B cell (primary cell): ENCODE measurements around the gene ATP7B. TPM values are rescaled to one million over a fixed set of nuclear protein-coding genes. Genes with fewer than 3 reads are reported as not detected.
A peak's percentile ranks its signal among the peaks of the same experiment; 100 is the strongest.

ENCODE experiments used
- ATAC-seq: fragments of 200-7000 bp; cut with Tn5 transposase; one replicate; pipeline ENCODE4 v1.10.0; 2021; ENCODE audit warnings: low read depth, mild to moderate bottlenecking, moderate number of reproducible peaks, moderate library complexity
- CTCF ChIA-PET: fragments of 350-600 bp; sonication (Branson Sonifier 250); formaldehyde crosslinking; loops from one replicate; lab custom pipeline; 2021; ENCODE audit warnings: antibody characterized with exemption, inconsistent platforms; lab: Charles Lee
- POLR2A ChIA-PET: fragments of 350-600 bp; sonication (Branson Sonifier 250); formaldehyde crosslinking; loops from one replicate; lab custom pipeline; 2021; ENCODE audit warnings: antibody characterized with exemption; lab: Charles Lee
- DNase-seq: peaks from one replicate; pipeline ENCODE4 v3.0.0; 2013
- H2AFZ ChIP-seq: 2 replicates; pipeline ENCODE4 v1.6.1; 2012; ENCODE audit warnings: mild to moderate bottlenecking, low read depth, low read length; ENCODE audit not compliant: insufficient read depth, poor library complexity, severe bottlenecking
- H3K27ac ChIP-seq, 2 donors: 1 replicate in 1 of 2; 2 replicates in 1 of 2; pipeline ENCODE4 v1.5.1; 2012 to 2013; ENCODE audit warnings: low read length in 2 of 2, mild to moderate bottlenecking in 2 of 2, moderate library complexity in 1 of 2
- H3K27me3 ChIP-seq, 4 experiments: fragments of 200-600 bp in 1 of 4; sonication (generic) in 1 of 4; replicated peaks in 1 of 4; 1 replicate in 2 of 4; 2 replicates in 2 of 4; pipeline versions ENCODE4 v1.6.1 to v1.7.0; 2013 to 2016; ENCODE audit warnings: low read length in 3 of 4, mild to moderate bottlenecking in 2 of 4, mixed read lengths in 1 of 4, moderate library complexity in 1 of 4; ENCODE audit not compliant: insufficient read depth in 4 of 4, control insufficient read depth in 3 of 4; ENCODE audit errors: control extremely low read depth in 1 of 4
- H3K36me3 ChIP-seq, 2 experiments: replicated peaks in 1 of 2; 1 replicate in 1 of 2; 2 replicates in 1 of 2; pipeline versions ENCODE4 v1.6.1 to v1.7.1; 2013; ENCODE audit warnings: low read length in 1 of 2; ENCODE audit not compliant: insufficient read depth in 2 of 2, control insufficient read depth in 1 of 2; ENCODE audit errors: control extremely low read depth in 1 of 2, extremely low read depth in 1 of 2
- H3K4me1 ChIP-seq, 2 donors: fragments of 200-600 bp in 1 of 2; sonication (generic) in 1 of 2; 1 replicate in 1 of 2; 2 replicates in 1 of 2; pipeline versions ENCODE4 v1.5.1 to v1.6.1; 2013 to 2017; ENCODE audit warnings: low read length in 2 of 2; ENCODE audit not compliant: control insufficient read depth in 2 of 2, insufficient read depth in 2 of 2
- H3K4me2 ChIP-seq: replicated peaks from 2 replicates; pipeline ENCODE3; 2012; ENCODE audit warnings: mild to moderate bottlenecking, low read depth, low read length; ENCODE audit not compliant: poor library complexity, severe bottlenecking
- H3K4me3 ChIP-seq, 5 experiments: fragments of 200-600 bp in 1 of 5; sonication (generic) in 1 of 5; 1 replicate in 3 of 5; 2 replicates in 2 of 5; pipeline versions ENCODE4 v1.5.1 to v1.7.0; 2011 to 2016; ENCODE audit warnings: low read length in 4 of 5, mild to moderate bottlenecking in 4 of 5, low read depth in 2 of 5, control low read depth in 1 of 5, moderate library complexity in 1 of 5; ENCODE audit not compliant: insufficient read depth in 1 of 5; ENCODE audit errors: control extremely low read depth in 1 of 5, extremely low read depth in 1 of 5
- H3K79me2 ChIP-seq: fragments of 200-600 bp; sonication (generic); one replicate; pipeline ENCODE4 v1.6.0; 2016; ENCODE audit warnings: low read length; ENCODE audit not compliant: control insufficient read depth, insufficient read depth
- H3K9ac ChIP-seq: fragments of 200-600 bp; sonication (generic); 2 replicates; pipeline ENCODE4 v1.6.1; 2017; ENCODE audit warnings: mild to moderate bottlenecking, low read length, moderate library complexity
- H3K9me3 ChIP-seq, 3 donors: one replicate each; pipeline versions ENCODE4 v1.6.1 to v1.7.1; 2013; ENCODE audit warnings: low read length in 2 of 3; ENCODE audit not compliant: control insufficient read depth in 2 of 3, insufficient read depth in 1 of 3; ENCODE audit errors: control extremely low read depth in 1 of 3
- H4K20me1 ChIP-seq: 2 replicates; pipeline ENCODE4 v1.6.0; 2012; ENCODE audit warnings: mild to moderate bottlenecking, low read length; ENCODE audit not compliant: insufficient read depth, control insufficient read depth, poor library complexity, severe bottlenecking
- H3K27ac Mint-ChIP-seq: one replicate; pipeline ENCODE4 v1.8.0; 2021; ENCODE audit warnings: mixed read lengths
- H3K27me3 Mint-ChIP-seq: one replicate; pipeline ENCODE4 v1.8.0; 2021; ENCODE audit warnings: mixed read lengths
- H3K4me1 Mint-ChIP-seq: one replicate; pipeline ENCODE4 v1.8.0; 2021; ENCODE audit warnings: mixed read lengths
- H3K4me3 Mint-ChIP-seq: one replicate; pipeline ENCODE4 v1.8.0; 2021; ENCODE audit warnings: mixed read lengths
- H3K9me3 Mint-ChIP-seq: one replicate; pipeline ENCODE4 v1.8.0; 2022; ENCODE audit warnings: mixed read lengths; ENCODE audit not compliant: insufficient read depth
- EZH2 ChIP-seq: IDR thresholded peaks from 2 replicates; pipeline ENCODE4 v1.6.1; 2012; ENCODE audit warnings: borderline replicate concordance, low read depth, mild to moderate bottlenecking, moderate library complexity, low read length; ENCODE audit not compliant: insufficient read depth, poor library complexity, severe bottlenecking
- WGBS: methylation state at CpG from one replicate; pipeline ENCODE4 v1.1.5; 2013; ENCODE audit warnings: missing lambda C conversion rate; ENCODE audit not compliant: insufficient coverage; 5-methylcytosine and 5-hydroxymethylcytosine counted together
- intact Hi-C: fragments of 100-400 bp; cut with micrococcal nuclease; formaldehyde crosslinking; loops from one replicate; pipeline ENCODE4 v1.10.0; 2022
- polyA plus RNA-seq: library from polyadenylated mRNA; depleted of rRNA; stranded (reverse); fragments of >200 nt; gene quantifications from 2 replicates; pipeline ENCODE4 v1.2.3, GENCODE V29; 2012
- total RNA-seq, 2 donors: library from RNA; stranded (reverse); fragments of 120-200 nt in 1 of 2; gene quantifications; 1 replicate in 1 of 2; 2 replicates in 1 of 2; pipeline versions ENCODE4 v1.2.3 to v1.2.4, GENCODE V29; 2013 to 2022
- TF ChIP-seq, protein P1 (sequence below): fragments of 200-600 bp; IDR thresholded peaks from one replicate; pipeline ENCODE4 v1.8.0; 2022; ENCODE audit warnings: antibody characterized with exemption, mild to moderate bottlenecking

The ATP7B gene
- total and polyA plus RNA-seq, 2 donors (not counting 1 experiment from before 2014, with no cell fraction given), result 0.10 to 0.91 TPM

DNA sequence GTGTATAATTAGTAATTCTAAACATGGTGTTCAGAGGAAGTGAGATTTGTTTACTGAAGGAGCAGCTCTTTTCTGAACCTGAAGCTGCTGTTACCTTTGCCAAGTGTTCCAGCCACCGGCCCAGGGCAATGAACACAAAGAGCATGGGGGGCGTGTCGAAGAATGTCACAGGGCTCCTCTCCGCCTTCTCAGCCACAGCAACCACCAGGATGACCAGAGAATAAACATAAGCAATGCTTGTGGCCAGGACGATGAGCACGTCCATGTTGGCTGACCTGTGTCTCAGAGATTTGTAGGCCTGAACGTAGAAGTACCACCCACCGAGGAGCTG lies 53.1 kb downstream of the ATP7B start:
- Histone ChIP-seq H3K27ac (no peak overlapping the region), H3K27me3 (no peaks in the 10 kb centered on the region), H3K4me3 (no peak overlapping the region), H3K4me2 (no peak overlapping the region), H2AFZ (peak overlapping the region; percentile 33), H4K20me1 (no peaks in the 10 kb centered on the region), H3K79me2 (no peaks in the 10 kb centered on the region), H3K9me3 (no peaks in the 10 kb centered on the region), H3K9ac (no peak overlapping the region), H3K4me1 (peaks cover 4 to 11% of the 10 kb centered on the region in 2 donors), H3K36me3 (no peaks in the 10 kb centered on the region)
- no peaks in the 10 kb centered on the region for H3K9me3 Mint-ChIP-seq
- peaks cover 18% of the 10 kb centered on the region for H3K4me1 Mint-ChIP-seq
- no peaks in the 10 kb centered on the region for H3K27me3 Mint-ChIP-seq
- H3K4me3 Mint-ChIP-seq, result no peak overlapping the region
- ChIA-PET CTCF (interaction anchor here (1.2 kb wide), 1 partner anchor 170 kb away, joined by 3 read pairs; no protein-coding TSS in a partner anchor), POLR2A (no interaction called here)
- 91% methylated on average over 8 of the region's 8 CpGs for WGBS
- no peak for DNase-seq
- no peak overlapping the region for H3K27ac Mint-ChIP-seq
- intact Hi-C loops, result no loop called here
- TF ChIP-seq, protein P1, sequence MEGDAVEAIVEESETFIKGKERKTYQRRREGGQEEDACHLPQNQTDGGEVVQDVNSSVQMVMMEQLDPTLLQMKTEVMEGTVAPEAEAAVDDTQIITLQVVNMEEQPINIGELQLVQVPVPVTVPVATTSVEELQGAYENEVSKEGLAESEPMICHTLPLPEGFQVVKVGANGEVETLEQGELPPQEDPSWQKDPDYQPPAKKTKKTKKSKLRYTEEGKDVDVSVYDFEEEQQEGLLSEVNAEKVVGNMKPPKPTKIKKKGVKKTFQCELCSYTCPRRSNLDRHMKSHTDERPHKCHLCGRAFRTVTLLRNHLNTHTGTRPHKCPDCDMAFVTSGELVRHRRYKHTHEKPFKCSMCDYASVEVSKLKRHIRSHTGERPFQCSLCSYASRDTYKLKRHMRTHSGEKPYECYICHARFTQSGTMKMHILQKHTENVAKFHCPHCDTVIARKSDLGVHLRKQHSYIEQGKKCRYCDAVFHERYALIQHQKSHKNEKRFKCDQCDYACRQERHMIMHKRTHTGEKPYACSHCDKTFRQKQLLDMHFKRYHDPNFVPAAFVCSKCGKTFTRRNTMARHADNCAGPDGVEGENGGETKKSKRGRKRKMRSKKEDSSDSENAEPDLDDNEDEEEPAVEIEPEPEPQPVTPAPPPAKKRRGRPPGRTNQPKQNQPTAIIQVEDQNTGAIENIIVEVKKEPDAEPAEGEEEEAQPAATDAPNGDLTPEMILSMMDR, result no peak
- no peak for TF ChIP-seq EZH2
- no peak for ATAC-seq

DNA sequence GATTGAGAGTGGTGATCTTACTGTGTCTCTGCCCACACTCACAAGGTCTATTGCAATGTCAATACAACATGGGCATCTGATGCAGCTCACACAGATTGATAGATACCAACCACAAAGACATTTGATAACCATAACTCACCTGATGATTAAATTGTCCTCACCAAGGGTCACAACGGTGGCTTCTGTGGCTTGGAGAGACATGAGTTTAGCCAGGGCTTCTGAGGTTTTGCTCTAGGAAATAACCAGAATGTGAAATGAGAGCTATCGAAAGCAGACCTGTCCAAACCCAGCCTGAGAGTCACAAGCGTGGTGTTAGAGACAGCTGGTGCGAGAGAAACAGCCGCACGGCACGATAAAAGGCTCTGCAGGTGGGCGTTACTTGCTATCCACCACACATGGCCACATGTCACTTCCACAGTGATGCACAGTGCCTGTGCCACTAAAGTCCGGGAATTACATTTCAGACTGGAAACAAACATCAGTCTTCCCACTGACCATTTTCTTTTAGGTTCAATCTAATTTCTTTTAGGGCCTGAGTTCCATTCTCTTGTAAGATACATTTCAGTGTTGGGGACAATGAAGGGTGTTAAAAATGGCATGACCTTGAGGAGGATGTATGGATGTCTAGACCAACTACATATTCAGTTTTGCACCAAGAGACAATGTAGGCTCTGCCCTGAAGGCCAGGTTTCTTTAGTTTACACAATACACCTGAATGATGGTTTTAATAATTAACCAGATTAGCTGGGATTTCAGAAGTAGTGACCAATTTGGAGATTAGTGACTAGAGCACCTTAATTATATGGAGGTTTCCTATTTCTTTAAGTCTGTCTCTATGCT lies 53.7 kb downstream of the ATP7B start:
- ATAC-seq (no peak), DNase-seq (no peak)
- no peaks in the 10 kb centered on the region for H3K27me3 Mint-ChIP-seq
- Histone ChIP-seq H3K9me3 (no peaks in the 10 kb centered on the region), H3K27ac (no peak overlapping the region), H3K27me3 (no peaks in the 10 kb centered on the region), H2AFZ (peak overlapping the region; percentile 33), H4K20me1 (no peaks in the 10 kb centered on the region), H3K4me1 (peaks cover 4 to 11% of the 10 kb centered on the region in 2 donors), H3K79me2 (no peaks in the 10 kb centered on the region), H3K4me2 (no peak overlapping the region), H3K9ac (no peak overlapping the region), H3K4me3 (no peak overlapping the region), H3K36me3 (no peaks in the 10 kb centered on the region)
- H3K9me3 Mint-ChIP-seq, result no peaks in the 10 kb centered on the region
- H3K4me1 Mint-ChIP-seq, result peaks cover 18% of the 10 kb centered on the region
- TF ChIP-seq EZH2, result no peak
- TF ChIP-seq, protein P1, result no peak
- WGBS, result 82% methylated on average over 9 of the region's 9 CpGs
- H3K27ac Mint-ChIP-seq, result no peak overlapping the region
- H3K4me3 Mint-ChIP-seq, result no peak overlapping the region
- ChIA-PET CTCF (interaction anchor here (0.9 to 1.2 kb wide), 2 partner anchors 142 to 170 kb away, joined by 3 read pairs; no protein-coding TSS in a partner anchor), POLR2A (interaction anchor here (0.7 kb wide), 1 partner anchor 17 kb away, joined by 3 read pairs; no protein-coding TSS in a partner anchor)
- intact Hi-C loops, result no loop called here
